SK-N-MC (cell line): Measurements from ENCODE around the gene GPC6.

Experiments
- EZH2 ChIP-seq: fragments of 200-600 bp; sonication (generic); IDR thresholded peaks from one replicate; pipeline ENCODE4 v1.6.1; 2017; ENCODE audit warnings: antibody characterized with exemption
- FOXP2 ChIP-seq: optimal IDR thresholded peaks from 2 replicates; pipeline ENCODE3; 2011; ENCODE audit warnings: mild to moderate bottlenecking, moderate library complexity; ENCODE audit not compliant: insufficient read depth; ENCODE audit errors: extremely low read length, control extremely low read depth
- POLR2AphosphoS5 ChIP-seq: IDR thresholded peaks from 2 replicates; pipeline ENCODE4 v1.6.1; 2012; ENCODE audit warnings: mild to moderate bottlenecking, low read depth, low read length, borderline replicate concordance

DNA sequence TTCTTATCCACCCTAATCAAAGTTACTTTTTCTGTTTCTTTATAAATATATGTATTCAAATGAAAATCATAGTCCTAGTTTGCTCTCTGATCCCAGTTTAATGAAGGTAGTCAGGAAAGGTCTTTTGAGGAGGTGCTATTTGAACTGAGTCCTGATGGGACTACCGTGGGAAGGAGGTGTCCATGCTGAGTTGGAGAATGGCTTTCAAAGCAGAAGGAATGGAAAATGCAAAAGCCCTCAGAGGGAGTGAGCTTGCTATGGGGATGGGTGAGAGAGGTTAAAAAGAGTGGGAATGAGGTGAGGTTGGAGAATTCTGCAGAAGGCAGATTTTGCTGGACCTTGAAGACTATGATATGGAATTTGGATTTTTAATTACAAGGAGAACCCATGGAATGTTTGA is 193.6 kb downstream of the GPC6 start:
- TF ChIP-seq FOXP2 (no peak), POLR2AphosphoS5 (no peak), EZH2 (no peak)
